ENCODE measurements around the gene CISH.
A peak's percentile ranks its signal among the peaks of the same experiment; 100 is the strongest.

CISH gene

DNA sequence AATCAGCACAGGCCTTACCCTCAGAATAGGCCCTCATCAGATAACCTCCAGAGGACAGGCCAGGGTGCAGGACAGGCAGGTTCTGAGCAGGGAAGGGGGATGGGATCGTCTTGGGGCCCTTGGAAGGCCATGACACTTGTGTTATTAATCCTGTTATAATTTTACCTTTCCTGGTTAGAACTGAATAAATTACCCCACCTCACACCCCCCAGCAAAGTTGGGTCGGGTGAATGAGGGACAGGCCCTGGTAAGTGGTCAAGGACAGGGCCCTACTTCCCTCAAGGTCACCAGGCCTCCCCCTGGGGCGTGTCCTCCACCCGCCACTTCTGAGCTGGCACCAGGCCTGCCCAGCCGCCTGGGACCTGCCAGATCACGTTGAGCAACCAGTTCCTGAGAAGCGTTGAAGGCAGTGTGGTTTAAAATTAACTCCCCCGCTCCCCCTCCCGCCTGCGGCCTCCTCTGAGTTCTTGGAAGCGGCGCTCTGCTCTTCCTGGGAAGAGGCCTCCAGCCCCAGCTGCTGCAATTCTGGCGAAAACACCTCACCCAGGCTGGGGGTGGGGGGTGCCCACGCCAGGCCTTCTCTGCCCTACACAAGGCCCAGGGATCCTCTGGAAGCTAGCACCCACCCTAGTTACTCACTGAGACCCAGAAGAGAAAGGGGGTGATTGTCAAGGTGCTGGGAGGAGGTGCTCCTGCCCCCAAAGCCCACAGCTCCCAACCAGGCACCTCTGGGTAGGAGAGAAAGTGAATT lies 10.6 kb downstream of the CISH start:
- peak; percentile 78; the same call in 1 of the 2 replicates for TF ChIP-seq GLIS3 (CRISPR knock-in tag; IDR thresholded peaks at IDR 0.05)
- TF ChIP-seq ISL1 (CRISPR knock-in tag; IDR thresholded peaks at IDR 0.05): peak; percentile 23; the same call in 1 of the 2 replicates
- no peak for TF ChIP-seq ZNF8 (CRISPR knock-in tag; IDR thresholded peaks at IDR 0.05)
- TF ChIP-seq, protein P1, sequence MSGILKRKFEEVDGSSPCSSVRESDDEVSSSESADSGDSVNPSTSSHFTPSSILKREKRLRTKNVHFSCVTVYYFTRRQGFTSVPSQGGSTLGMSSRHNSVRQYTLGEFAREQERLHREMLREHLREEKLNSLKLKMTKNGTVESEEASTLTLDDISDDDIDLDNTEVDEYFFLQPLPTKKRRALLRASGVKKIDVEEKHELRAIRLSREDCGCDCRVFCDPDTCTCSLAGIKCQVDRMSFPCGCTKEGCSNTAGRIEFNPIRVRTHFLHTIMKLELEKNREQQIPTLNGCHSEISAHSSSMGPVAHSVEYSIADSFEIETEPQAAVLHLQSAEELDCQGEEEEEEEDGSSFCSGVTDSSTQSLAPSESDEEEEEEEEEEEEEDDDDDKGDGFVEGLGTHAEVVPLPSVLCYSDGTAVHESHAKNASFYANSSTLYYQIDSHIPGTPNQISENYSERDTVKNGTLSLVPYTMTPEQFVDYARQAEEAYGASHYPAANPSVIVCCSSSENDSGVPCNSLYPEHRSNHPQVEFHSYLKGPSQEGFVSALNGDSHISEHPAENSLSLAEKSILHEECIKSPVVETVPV (CRISPR knock-in tag; IDR thresholded peaks at IDR 0.05): no peak
- peak; percentile 94 for ATAC-seq

GRCh38 chr3:50600141-50600753 lies 11.3 kb downstream of the CISH start:
- TF ChIP-seq, protein P2, sequence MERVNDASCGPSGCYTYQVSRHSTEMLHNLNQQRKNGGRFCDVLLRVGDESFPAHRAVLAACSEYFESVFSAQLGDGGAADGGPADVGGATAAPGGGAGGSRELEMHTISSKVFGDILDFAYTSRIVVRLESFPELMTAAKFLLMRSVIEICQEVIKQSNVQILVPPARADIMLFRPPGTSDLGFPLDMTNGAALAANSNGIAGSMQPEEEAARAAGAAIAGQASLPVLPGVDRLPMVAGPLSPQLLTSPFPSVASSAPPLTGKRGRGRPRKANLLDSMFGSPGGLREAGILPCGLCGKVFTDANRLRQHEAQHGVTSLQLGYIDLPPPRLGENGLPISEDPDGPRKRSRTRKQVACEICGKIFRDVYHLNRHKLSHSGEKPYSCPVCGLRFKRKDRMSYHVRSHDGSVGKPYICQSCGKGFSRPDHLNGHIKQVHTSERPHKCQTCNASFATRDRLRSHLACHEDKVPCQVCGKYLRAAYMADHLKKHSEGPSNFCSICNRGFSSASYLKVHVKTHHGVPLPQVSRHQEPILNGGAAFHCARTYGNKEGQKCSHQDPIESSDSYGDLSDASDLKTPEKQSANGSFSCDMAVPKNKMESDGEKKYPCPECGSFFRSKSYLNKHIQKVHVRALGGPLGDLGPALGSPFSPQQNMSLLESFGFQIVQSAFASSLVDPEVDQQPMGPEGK (CRISPR knock-in tag; IDR thresholded peaks at IDR 0.05; ENCODE audit: borderline replicate concordance): no peak
- no peak for TF ChIP-seq GLIS3 (CRISPR knock-in tag; IDR thresholded peaks at IDR 0.05)
- TF ChIP-seq, protein P1 (CRISPR knock-in tag; IDR thresholded peaks at IDR 0.05): no peak
- TF ChIP-seq, protein P3, sequence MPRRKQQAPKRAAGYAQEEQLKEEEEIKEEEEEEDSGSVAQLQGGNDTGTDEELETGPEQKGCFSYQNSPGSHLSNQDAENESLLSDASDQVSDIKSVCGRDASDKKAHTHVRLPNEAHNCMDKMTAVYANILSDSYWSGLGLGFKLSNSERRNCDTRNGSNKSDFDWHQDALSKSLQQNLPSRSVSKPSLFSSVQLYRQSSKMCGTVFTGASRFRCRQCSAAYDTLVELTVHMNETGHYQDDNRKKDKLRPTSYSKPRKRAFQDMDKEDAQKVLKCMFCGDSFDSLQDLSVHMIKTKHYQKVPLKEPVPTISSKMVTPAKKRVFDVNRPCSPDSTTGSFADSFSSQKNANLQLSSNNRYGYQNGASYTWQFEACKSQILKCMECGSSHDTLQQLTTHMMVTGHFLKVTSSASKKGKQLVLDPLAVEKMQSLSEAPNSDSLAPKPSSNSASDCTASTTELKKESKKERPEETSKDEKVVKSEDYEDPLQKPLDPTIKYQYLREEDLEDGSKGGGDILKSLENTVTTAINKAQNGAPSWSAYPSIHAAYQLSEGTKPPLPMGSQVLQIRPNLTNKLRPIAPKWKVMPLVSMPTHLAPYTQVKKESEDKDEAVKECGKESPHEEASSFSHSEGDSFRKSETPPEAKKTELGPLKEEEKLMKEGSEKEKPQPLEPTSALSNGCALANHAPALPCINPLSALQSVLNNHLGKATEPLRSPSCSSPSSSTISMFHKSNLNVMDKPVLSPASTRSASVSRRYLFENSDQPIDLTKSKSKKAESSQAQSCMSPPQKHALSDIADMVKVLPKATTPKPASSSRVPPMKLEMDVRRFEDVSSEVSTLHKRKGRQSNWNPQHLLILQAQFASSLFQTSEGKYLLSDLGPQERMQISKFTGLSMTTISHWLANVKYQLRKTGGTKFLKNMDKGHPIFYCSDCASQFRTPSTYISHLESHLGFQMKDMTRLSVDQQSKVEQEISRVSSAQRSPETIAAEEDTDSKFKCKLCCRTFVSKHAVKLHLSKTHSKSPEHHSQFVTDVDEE (CRISPR knock-in tag; IDR thresholded peaks at IDR 0.05): no peak
- no peak for TF ChIP-seq ZNF8 (CRISPR knock-in tag; IDR thresholded peaks at IDR 0.05)
- TF ChIP-seq PPARA (CRISPR knock-in tag; IDR thresholded peaks at IDR 0.05; ENCODE audit: borderline replicate concordance): no peak
- no peak for TF ChIP-seq POU6F1 (CRISPR knock-in tag; IDR thresholded peaks at IDR 0.05; ENCODE audit: borderline replicate concordance, low read depth)
- no peak for TF ChIP-seq ZNF70 (CRISPR knock-in tag; IDR thresholded peaks at IDR 0.05)
- no peak for TF ChIP-seq SNAI2 (CRISPR knock-in tag; IDR thresholded peaks at IDR 0.05)
- no peak for TF ChIP-seq ISL1 (CRISPR knock-in tag; IDR thresholded peaks at IDR 0.05)
- no peak for TF ChIP-seq ZNF565 (CRISPR knock-in tag; conservative IDR thresholded peaks at IDR 0.05; ENCODE audit: low read depth)
- TF ChIP-seq, protein P4, sequence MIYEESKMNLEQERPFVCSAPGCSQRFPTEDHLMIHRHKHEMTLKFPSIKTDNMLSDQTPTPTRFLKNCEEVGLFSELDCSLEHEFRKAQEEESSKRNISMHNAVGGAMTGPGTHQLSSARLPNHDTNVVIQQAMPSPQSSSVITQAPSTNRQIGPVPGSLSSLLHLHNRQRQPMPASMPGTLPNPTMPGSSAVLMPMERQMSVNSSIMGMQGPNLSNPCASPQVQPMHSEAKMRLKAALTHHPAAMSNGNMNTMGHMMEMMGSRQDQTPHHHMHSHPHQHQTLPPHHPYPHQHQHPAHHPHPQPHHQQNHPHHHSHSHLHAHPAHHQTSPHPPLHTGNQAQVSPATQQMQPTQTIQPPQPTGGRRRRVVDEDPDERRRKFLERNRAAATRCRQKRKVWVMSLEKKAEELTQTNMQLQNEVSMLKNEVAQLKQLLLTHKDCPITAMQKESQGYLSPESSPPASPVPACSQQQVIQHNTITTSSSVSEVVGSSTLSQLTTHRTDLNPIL (CRISPR knock-in tag; IDR thresholded peaks at IDR 0.05; ENCODE audit: low read depth): no peak
- TF ChIP-seq TOX (CRISPR knock-in tag; IDR thresholded peaks at IDR 0.05; ENCODE audit: borderline replicate concordance): no peak
- no peak for TF ChIP-seq ZFP30 (CRISPR knock-in tag; IDR thresholded peaks at IDR 0.05)
- TF ChIP-seq TCF4 (CRISPR knock-in tag; IDR thresholded peaks at IDR 0.05; ENCODE audit: borderline replicate concordance): no peak
- TF ChIP-seq ARNTL (CRISPR knock-in tag; IDR thresholded peaks at IDR 0.05; ENCODE audit: borderline replicate concordance, low read depth): no peak
- TF ChIP-seq OSR1 (CRISPR knock-in tag; IDR thresholded peaks at IDR 0.05): no peak
- TF ChIP-seq CSDC2 (CRISPR knock-in tag; IDR thresholded peaks at IDR 0.05): no peak
- ATAC-seq: no peak
